ENCODE results near the gene SRSF9. TPM values are rescaled to one million over a fixed set of nuclear protein-coding genes. Genes with fewer than 3 reads are reported as not detected.

The SRSF9 gene
- total and polyA plus RNA-seq, 2 donors (not counting 1 experiment from before 2014, with no cell fraction given) = 96.3 to 157 TPM

DNA sequence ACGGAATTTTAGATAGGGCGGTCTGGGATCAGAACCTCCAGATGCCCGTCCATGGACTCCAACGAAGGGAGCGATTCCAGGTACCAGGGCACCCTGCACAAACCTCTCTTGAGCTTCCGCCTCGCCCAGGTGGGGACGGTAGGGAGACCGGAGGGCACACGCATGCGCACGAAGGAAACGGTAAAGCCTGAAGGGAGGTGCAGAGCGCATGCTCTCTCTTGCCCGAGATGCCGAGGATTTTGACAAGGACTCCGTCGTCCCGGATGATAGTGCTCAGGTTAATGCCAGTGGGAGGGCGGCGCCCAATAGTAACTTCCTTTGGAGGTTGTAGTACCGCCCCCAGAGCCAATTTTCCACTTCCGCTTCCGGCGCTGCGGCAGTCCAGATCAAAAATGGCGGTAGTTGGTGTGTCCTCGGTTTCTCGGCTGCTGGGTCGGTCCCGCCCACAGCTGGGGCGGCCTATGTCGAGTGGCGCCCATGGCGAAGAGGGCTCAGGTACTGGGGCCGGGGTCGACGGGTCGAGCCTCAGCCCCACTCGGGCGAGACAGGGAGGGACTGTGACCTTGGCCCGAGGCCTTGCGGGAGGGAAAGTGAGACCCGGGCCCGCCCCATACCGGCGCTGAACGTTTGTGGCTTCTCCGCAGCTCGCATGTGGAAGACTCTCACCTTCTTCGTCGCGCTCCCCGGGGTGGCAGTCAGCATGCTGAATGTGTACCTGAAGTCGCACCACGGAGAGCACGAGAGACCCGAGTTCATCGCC is 31.6 kb downstream of the SRSF9 start, which contains the start of gene COX6A1:
COX6A1 (plus strand) TSS at position 379 of the 760 bp plus-strand sequence; CDS start at position 393, 14 bp downstream.
- Histone ChIP-seq H3K4me2 (replicated peaks; ENCODE audit: low read depth, low read length, poor library complexity, severe bottlenecking) (peak within 1 kb of the TSS; percentile 88), H3K36me3 (replicated peaks in 1 of 2; ENCODE audit: control extremely low read depth in 1 of 2, control insufficient read depth in 1 of 2, extremely low read depth in 1 of 2, insufficient read depth in 2 of 2, low read length in 1 of 2) (peaks cover 0 to 25% of the 10 kb centered on the region in 2 experiments), H3K79me2 (ENCODE audit: control insufficient read depth, insufficient read depth, low read length) (peaks cover 30% of the 10 kb centered on the region), H2AFZ (ENCODE audit: insufficient read depth, low read depth, low read length, poor library complexity, severe bottlenecking) (peak within 1 kb of the TSS; percentile 95), H3K4me1 (ENCODE audit: control insufficient read depth in 2 of 2, insufficient read depth in 2 of 2, low read length in 2 of 2) (peaks cover 18 to 20% of the 10 kb centered on the region in 2 donors), H3K9me3 (ENCODE audit: control extremely low read depth in 1 of 3, control insufficient read depth in 2 of 3, insufficient read depth in 1 of 3, low read length in 2 of 3) (no peaks in the 10 kb centered on the region), H4K20me1 (ENCODE audit: control insufficient read depth, insufficient read depth, low read length, poor library complexity, severe bottlenecking) (peaks cover 22% of the 10 kb centered on the region), H3K4me3 (ENCODE audit: control extremely low read depth in 1 of 5, extremely low read depth in 1 of 5, insufficient read depth in 1 of 5, low read depth in 2 of 5, low read length in 4 of 5) (peak within 1 kb of the TSS; percentile 73 to 86 (median 83)), H3K9ac (ENCODE audit: low read length) (peak within 1 kb of the TSS; percentile 89), H3K27ac (ENCODE audit: low read length in 2 of 2) (peak within 1 kb of the TSS; percentile 70 to 84), H3K27me3 (replicated peaks in 1 of 4; ENCODE audit: control extremely low read depth in 1 of 4, control insufficient read depth in 3 of 4, insufficient read depth in 4 of 4, low read length in 3 of 4) (peaks cover 0 to 5% (median 2%) of the 10 kb centered on the region in 4 experiments)
- Mint-ChIP-seq H3K27ac (peak within 1 kb of the TSS; percentile 96), H3K4me1 (peaks cover 26% of the 10 kb centered on the region), H3K27me3 (peaks cover 8% of the 10 kb centered on the region), H3K9me3 (ENCODE audit: insufficient read depth) (no peaks in the 10 kb centered on the region), H3K4me3 (peak within 1 kb of the TSS; percentile 91)
- peak; percentile 96 for ATAC-seq (ENCODE audit: low read depth)
- under 1% methylated on average over 59 of the region's 59 CpGs for WGBS (ENCODE audit: insufficient coverage)
- intact Hi-C loops (cut with micrococcal nuclease) = loop anchor here (1.0 to 10.0 kb wide), 10 partner anchors 8 to 1829 kb away; partner anchors contain the start of genes GATC, MLEC, RNF10 and SIRT4
- peak; percentile 98 for DNase-seq
- CTCF ChIA-PET = interaction anchor here (0.6 to 1.6 kb wide), 17 partner anchors 12 to 660 kb away, joined by 3 to 7 read pairs (median 4); partner anchors contain the start of genes MLEC, POP5, RNU4-1 and RPLP0
- POLR2A ChIA-PET = interaction anchor here (0.7 to 1.4 kb wide), 4 partner anchors 8 to 467 kb away, joined by 3 to 7 read pairs (median 6); partner anchors contain the start of genes GATC, SIRT4 and TRIAP1
- TF ChIP-seq EZH2 (IDR thresholded peaks at IDR 0.05; ENCODE audit: borderline replicate concordance, insufficient read depth, low read depth, low read length, poor library complexity, severe bottlenecking) = no peak
- TF ChIP-seq, protein P1, sequence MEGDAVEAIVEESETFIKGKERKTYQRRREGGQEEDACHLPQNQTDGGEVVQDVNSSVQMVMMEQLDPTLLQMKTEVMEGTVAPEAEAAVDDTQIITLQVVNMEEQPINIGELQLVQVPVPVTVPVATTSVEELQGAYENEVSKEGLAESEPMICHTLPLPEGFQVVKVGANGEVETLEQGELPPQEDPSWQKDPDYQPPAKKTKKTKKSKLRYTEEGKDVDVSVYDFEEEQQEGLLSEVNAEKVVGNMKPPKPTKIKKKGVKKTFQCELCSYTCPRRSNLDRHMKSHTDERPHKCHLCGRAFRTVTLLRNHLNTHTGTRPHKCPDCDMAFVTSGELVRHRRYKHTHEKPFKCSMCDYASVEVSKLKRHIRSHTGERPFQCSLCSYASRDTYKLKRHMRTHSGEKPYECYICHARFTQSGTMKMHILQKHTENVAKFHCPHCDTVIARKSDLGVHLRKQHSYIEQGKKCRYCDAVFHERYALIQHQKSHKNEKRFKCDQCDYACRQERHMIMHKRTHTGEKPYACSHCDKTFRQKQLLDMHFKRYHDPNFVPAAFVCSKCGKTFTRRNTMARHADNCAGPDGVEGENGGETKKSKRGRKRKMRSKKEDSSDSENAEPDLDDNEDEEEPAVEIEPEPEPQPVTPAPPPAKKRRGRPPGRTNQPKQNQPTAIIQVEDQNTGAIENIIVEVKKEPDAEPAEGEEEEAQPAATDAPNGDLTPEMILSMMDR (IDR thresholded peaks at IDR 0.05) = peak; percentile 9
